MM.1S (cell line): Measurements from ENCODE around the gene N4BP2L2.

Source experiments
- DNase-seq: peaks from one replicate; pipeline ENCODE4 v3.0.0-alpha.2; 2015
- H2AFZ ChIP-seq: fragments of 300-600 bp; sonication (generic); 2 replicates; pipeline ENCODE4 v1.6.0; 2016; ENCODE audit warnings: antibody characterized with exemption, low read length
- H3F3A ChIP-seq: fragments of 300-600 bp; sonication (generic); 2 replicates; pipeline ENCODE4 v1.6.1; 2016; ENCODE audit warnings: mild to moderate bottlenecking, antibody characterized with exemption, low read length, moderate library complexity, mixed read lengths; ENCODE audit not compliant: insufficient read depth
- H3K27ac ChIP-seq: fragments of 300-600 bp; sonication (generic); 2 replicates; pipeline ENCODE4 v1.5.1; 2016; ENCODE audit warnings: mild to moderate bottlenecking, low read length
- H3K27me3 ChIP-seq: fragments of 300-600 bp; sonication (generic); replicated peaks from 2 replicates; pipeline ENCODE4 v1.6.0; 2016; ENCODE audit warnings: low read length; ENCODE audit not compliant: insufficient read depth
- H3K36me3 ChIP-seq: fragments of 300-600 bp; sonication (generic); replicated peaks from 2 replicates; pipeline ENCODE4 v1.6.1; 2016; ENCODE audit warnings: mild to moderate bottlenecking, low read length, mixed read lengths; ENCODE audit not compliant: insufficient read depth
- H3K4me1 ChIP-seq: fragments of 300-600 bp; sonication (generic); 2 replicates; pipeline ENCODE4 v1.6.1; 2016; ENCODE audit warnings: low read length, mixed read lengths
- H3K4me2 ChIP-seq: fragments of 300-600 bp; sonication (generic); 2 replicates; pipeline ENCODE4 v1.6.0; 2016; ENCODE audit warnings: low read depth, low read length
- H3K4me3 ChIP-seq: fragments of 300-600 bp; sonication (generic); 2 replicates; pipeline ENCODE4 v1.5.1; 2016; ENCODE audit warnings: low read length, mixed read lengths
- H3K79me2 ChIP-seq: fragments of 300-600 bp; sonication (generic); 2 replicates; pipeline ENCODE4 v1.6.1; 2016; ENCODE audit warnings: mixed run types, low read length, mixed read lengths
- H3K9ac ChIP-seq: fragments of 300-600 bp; sonication (generic); 2 replicates; pipeline ENCODE4 v1.6.1; 2016; ENCODE audit warnings: low read length, mixed read lengths
- H3K9me2 ChIP-seq: fragments of 300-600 bp; sonication (generic); replicated peaks from 2 replicates; pipeline ENCODE4 v1.6.1; 2016; ENCODE audit warnings: mild to moderate bottlenecking, low read length, mixed read lengths; ENCODE audit not compliant: insufficient read depth
- H3K9me3 ChIP-seq: fragments of 300-600 bp; sonication (generic); replicated peaks from 2 replicates; pipeline ENCODE4 v1.6.1; 2016; ENCODE audit warnings: mild to moderate bottlenecking, low read length, mixed read lengths; ENCODE audit not compliant: insufficient read depth
- H4K20me1 ChIP-seq: fragments of 300-600 bp; sonication (generic); 2 replicates; pipeline ENCODE4 v1.6.1; 2016; ENCODE audit warnings: mild to moderate bottlenecking, low read length, moderate library complexity, mixed read lengths; ENCODE audit not compliant: insufficient read depth
- CTCF ChIP-seq: fragments of 300-600 bp; sonication (generic); IDR thresholded peaks from 2 replicates; pipeline ENCODE4 v1.5.1; 2016; ENCODE audit warnings: antibody characterized with exemption, low read length, mixed read lengths
- EZH2 ChIP-seq: fragments of 300-600 bp; sonication (generic); optimal IDR thresholded peaks from 2 replicates; pipeline ENCODE3; 2017; ENCODE audit warnings: low read depth, mild to moderate bottlenecking, antibody characterized with exemption, low read length, mixed read lengths
- EZH2phosphoT487 ChIP-seq: fragments of 300-600 bp; sonication (generic); IDR thresholded peaks from 2 replicates; pipeline ENCODE4 v1.6.1; 2018; ENCODE audit warnings: antibody characterized with exemption, low read length

N4BP2L2 gene

GRCh38 chr13:32555613-32556012, 17.0 kb upstream of the N4BP2L2 start:
- H3K4me3 ChIP-seq = no peak overlapping the region
- no peaks in the 10 kb centered on the region for H4K20me1 ChIP-seq
- TF ChIP-seq EZH2 (no peak), EZH2phosphoT487 (no peak), CTCF (no peak)
- no peaks in the 10 kb centered on the region for H3K79me2 ChIP-seq
- H3K27me3 ChIP-seq = no peaks in the 10 kb centered on the region
- no peaks in the 10 kb centered on the region for H3K9me2 ChIP-seq
- H3K27ac ChIP-seq = no peak overlapping the region
- H3K9ac ChIP-seq = no peak overlapping the region
- DNase-seq = no peak
- no peak overlapping the region for H3K4me2 ChIP-seq
- no peaks in the 10 kb centered on the region for H3K4me1 ChIP-seq
- H2AFZ ChIP-seq = no peak overlapping the region
- no peaks in the 10 kb centered on the region for H3K9me3 ChIP-seq
- H3F3A ChIP-seq = no peaks in the 10 kb centered on the region
- no peaks in the 10 kb centered on the region for H3K36me3 ChIP-seq

GRCh38 chr13:32553720-32554119, 15.1 kb upstream of the N4BP2L2 start:
- Histone ChIP-seq H4K20me1 (no peaks in the 10 kb centered on the region), H3K36me3 (no peaks in the 10 kb centered on the region), H3K4me2 (no peak overlapping the region), H3K4me3 (no peak overlapping the region), H3F3A (no peaks in the 10 kb centered on the region), H3K9ac (no peak overlapping the region), H3K79me2 (no peaks in the 10 kb centered on the region), H3K27me3 (no peaks in the 10 kb centered on the region), H3K9me3 (no peaks in the 10 kb centered on the region), H3K4me1 (no peaks in the 10 kb centered on the region), H3K9me2 (no peaks in the 10 kb centered on the region), H2AFZ (no peak overlapping the region), H3K27ac (no peak overlapping the region)
- DNase-seq = no peak
- TF ChIP-seq CTCF (no peak), EZH2 (no peak), EZH2phosphoT487 (no peak)

GRCh38 chr13:32549788-32550187, 11.2 kb upstream of the N4BP2L2 start:
- H3K36me3 ChIP-seq = no peaks in the 10 kb centered on the region
- H3K4me2 ChIP-seq = no peak overlapping the region
- H2AFZ ChIP-seq = no peak overlapping the region
- no peaks in the 10 kb centered on the region for H3K4me1 ChIP-seq
- H3K79me2 ChIP-seq = no peaks in the 10 kb centered on the region
- DNase-seq = no peak
- no peak overlapping the region for H3K27ac ChIP-seq
- no peaks in the 10 kb centered on the region for H4K20me1 ChIP-seq
- no peaks in the 10 kb centered on the region for H3K9me2 ChIP-seq
- TF ChIP-seq EZH2phosphoT487 (no peak), EZH2 (no peak), CTCF (no peak)
- H3K9me3 ChIP-seq = no peaks in the 10 kb centered on the region
- no peaks in the 10 kb centered on the region for H3K27me3 ChIP-seq
- no peak overlapping the region for H3K9ac ChIP-seq
- no peak overlapping the region for H3K4me3 ChIP-seq
- no peaks in the 10 kb centered on the region for H3F3A ChIP-seq
